ENCODE data around the gene VSIG8.

- TF ChIP-seq, protein P1, sequence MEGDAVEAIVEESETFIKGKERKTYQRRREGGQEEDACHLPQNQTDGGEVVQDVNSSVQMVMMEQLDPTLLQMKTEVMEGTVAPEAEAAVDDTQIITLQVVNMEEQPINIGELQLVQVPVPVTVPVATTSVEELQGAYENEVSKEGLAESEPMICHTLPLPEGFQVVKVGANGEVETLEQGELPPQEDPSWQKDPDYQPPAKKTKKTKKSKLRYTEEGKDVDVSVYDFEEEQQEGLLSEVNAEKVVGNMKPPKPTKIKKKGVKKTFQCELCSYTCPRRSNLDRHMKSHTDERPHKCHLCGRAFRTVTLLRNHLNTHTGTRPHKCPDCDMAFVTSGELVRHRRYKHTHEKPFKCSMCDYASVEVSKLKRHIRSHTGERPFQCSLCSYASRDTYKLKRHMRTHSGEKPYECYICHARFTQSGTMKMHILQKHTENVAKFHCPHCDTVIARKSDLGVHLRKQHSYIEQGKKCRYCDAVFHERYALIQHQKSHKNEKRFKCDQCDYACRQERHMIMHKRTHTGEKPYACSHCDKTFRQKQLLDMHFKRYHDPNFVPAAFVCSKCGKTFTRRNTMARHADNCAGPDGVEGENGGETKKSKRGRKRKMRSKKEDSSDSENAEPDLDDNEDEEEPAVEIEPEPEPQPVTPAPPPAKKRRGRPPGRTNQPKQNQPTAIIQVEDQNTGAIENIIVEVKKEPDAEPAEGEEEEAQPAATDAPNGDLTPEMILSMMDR (IDR thresholded peaks at IDR 0.05): no peak
- TF ChIP-seq POLR2A (IDR thresholded peaks at IDR 0.05): no peak
Observed at GRCh38 chr1:159828176-159828575, 34.3 kb downstream of the VSIG8 start.

Data from thyroid gland (tissue), 4 donors.